ENCODE results near the gene DEPDC5.

The DEPDC5 gene

DNA sequence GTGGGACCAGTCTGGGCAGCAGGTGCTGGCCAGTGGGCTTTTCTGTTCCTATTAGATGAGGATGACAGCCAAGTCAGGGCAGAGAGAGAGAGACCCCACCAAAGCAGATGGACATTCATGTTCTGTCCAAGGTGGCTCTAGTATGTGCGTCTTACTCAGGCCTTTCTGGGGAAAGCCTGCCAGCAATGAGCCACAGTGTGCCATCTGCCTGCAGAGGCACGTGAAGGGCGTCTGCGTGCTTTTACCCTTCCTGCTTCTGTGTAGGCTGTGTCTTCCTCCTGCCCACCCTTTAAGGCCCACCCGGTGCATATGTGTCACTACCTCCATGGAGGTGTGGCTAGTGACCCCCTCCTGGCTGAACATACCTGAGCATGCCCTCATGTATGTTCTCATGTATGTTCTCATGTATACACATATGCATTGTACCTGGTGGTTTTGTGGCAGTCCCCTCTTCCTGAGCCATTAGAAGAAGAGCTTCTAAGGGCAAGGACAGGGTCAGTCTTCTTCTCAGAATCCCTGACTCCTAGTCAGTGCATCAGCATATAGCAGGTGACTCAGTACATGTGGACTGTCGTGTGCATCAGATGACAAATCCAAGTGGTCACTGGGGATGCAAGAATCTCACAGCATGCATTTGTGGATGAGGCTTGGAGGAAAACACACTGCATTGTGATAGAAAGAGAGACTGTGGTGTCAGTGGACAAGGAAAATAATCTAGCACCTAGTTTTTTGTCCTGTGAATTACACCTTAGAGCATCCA lies 100.1 kb downstream of the DEPDC5 start:
- Histone ChIP-seq H3K36me3 (ENCODE audit: control insufficient read depth in 1 of 2, insufficient read depth in 2 of 2, low read length in 2 of 2) (peaks cover 10 to 36% of the 10 kb centered on the region in 2 donors), H3K4me3 (ENCODE audit: low read depth in 1 of 2, low read length in 2 of 2) (no peak overlapping the region), H3K27me3 (ENCODE audit: low read depth, low read length) (no peaks in the 10 kb centered on the region), H3K27ac (ENCODE audit: low read length) (no peak overlapping the region), H3K4me1 (ENCODE audit: control insufficient read depth in 1 of 2, insufficient read depth in 2 of 2, low read length in 2 of 2) (no peaks in the 10 kb centered on the region), H3K9me3 (ENCODE audit: control insufficient read depth in 1 of 2, low read length in 2 of 2) (no peaks in the 10 kb centered on the region)

DNA sequence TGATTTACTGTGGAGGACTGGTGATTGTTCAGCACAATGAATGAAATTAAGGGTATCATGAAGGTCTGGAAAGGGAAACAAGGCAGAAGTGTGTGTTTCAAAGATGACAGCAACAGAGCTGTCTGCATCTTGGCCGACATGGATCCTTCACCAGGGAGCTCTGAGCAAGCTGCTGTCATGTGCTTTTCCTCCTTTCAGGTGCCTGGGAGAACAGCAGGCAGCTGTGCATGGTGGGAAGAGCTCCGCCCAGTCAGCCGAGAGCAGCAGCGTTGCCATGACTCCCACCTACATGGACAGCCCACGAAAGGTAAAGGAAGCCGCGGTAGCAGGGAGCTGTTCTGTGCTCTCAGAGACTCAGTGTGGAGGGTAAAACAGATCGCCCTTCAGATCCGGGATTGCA lies 103.4 kb downstream of the DEPDC5 start:
- Histone ChIP-seq H3K27me3 (ENCODE audit: low read depth, low read length) (no peaks in the 10 kb centered on the region), H3K36me3 (ENCODE audit: control insufficient read depth in 1 of 2, insufficient read depth in 2 of 2, low read length in 2 of 2) (peaks cover 10 to 44% of the 10 kb centered on the region in 2 donors)

DNA sequence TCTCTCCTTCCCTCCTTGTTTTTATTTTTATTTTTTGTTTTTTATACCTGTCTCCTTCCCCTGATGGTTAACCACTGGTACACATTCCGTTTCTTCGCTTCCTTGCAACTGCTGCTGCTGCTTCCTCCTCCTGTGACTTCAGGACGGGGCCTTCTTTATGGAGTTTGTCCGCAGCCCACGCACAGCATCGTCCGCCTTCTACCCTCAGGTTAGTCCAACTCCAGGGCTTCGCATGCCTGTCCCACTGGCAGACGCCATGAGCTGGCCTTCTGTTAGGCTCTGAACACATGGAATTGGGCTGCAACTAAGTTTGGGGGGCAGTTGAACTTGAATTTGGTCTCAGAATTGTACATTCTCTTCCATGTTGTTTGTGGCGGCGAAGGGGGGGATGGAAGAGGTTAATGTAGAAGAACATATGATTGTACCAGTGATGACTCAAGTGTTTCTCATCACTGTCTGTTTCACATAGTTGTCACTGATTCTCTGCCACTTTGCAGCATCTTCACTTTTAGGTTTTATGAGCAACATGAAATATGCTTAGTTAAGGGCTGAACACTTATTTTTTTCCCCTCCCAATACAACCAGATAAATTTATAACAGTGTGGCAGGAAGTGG lies 107.5 kb downstream of the DEPDC5 start:
- Histone ChIP-seq H3K27ac (ENCODE audit: low read length) (no peak overlapping the region), H3K36me3 (ENCODE audit: control insufficient read depth in 1 of 2, insufficient read depth in 2 of 2, low read length in 2 of 2) (peaks cover 10 to 27% of the 10 kb centered on the region in 2 donors), H3K9me3 (ENCODE audit: control insufficient read depth in 1 of 2, low read length in 2 of 2) (no peaks in the 10 kb centered on the region), H3K4me1 (ENCODE audit: control insufficient read depth in 1 of 2, insufficient read depth in 2 of 2, low read length in 2 of 2) (no peaks in the 10 kb centered on the region), H3K27me3 (ENCODE audit: low read depth, low read length) (no peaks in the 10 kb centered on the region), H3K4me3 (ENCODE audit: low read depth in 1 of 2, low read length in 2 of 2) (no peak overlapping the region)

More for the DNA sequence above, 103.4 kb downstream of the DEPDC5 start:
- H3K4me3 ChIP-seq (ENCODE audit: low read depth in 1 of 2, low read length in 2 of 2) = no peak overlapping the region
- no peak overlapping the region for H3K27ac ChIP-seq (ENCODE audit: low read length)
- no peaks in the 10 kb centered on the region for H3K9me3 ChIP-seq (ENCODE audit: control insufficient read depth in 1 of 2, low read length in 2 of 2)
- H3K4me1 ChIP-seq (ENCODE audit: control insufficient read depth in 1 of 2, insufficient read depth in 2 of 2, low read length in 2 of 2) = no peaks in the 10 kb centered on the region

DNA sequence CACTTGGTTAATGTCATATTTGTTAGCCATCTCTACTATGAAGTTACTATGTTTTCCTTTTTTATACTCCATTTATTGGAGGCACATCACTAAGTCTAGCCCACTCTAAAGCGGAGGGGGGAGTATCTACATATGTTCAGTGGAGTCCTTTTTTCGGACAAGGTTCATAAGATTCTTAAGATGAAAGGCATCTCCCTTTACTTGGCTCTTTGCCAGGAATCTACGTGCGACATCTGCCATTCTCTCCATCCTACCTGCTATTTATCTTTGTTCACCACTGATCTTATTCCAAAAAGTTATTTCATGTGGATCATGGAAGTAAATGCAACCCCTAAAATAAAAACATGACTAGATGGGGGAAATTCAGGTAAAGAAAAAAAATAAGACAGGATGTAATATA lies 113.1 kb downstream of the DEPDC5 start:
- peaks cover 15 to 18% of the 10 kb centered on the region in 2 donors for H3K36me3 ChIP-seq (ENCODE audit: control insufficient read depth in 1 of 2, insufficient read depth in 2 of 2, low read length in 2 of 2)

DNA sequence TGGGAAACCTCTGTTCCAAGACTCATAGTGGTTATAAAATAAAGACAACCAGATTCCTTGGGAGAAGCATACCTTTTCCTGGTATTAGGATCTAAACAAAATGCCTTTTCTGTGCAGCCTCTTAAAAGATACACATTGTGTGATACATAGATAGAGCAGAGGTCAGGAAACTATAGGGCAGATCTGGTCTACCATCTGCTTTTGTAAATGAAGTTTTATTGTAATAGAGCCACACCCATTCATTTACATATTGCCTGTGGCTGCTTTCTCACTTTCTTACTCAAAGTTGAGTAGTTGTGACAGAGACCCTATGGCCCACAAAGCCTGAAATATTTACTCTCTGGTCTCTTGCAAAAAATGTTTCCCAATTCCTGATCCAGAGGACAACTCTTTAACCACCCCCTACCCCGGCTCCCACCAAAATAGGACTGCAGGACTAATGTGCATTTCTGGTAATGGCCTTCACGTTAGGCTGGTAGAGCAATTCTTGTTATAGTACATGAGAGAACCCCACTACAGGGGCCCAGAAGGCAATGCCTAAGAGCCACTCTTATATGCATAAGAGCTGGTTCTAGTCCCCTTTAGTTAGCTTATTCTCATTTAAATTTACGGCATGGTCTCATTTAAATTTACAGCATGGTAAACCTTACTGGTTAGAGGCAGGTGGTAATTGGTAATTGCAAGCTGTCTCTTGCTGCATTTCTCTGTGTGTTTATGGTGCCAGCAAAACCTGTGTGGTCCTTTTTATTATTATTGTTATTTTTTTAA lies 113.8 kb downstream of the DEPDC5 start:
- H3K27ac ChIP-seq (ENCODE audit: low read length) = no peak overlapping the region
- no peaks in the 10 kb centered on the region for H3K4me1 ChIP-seq (ENCODE audit: control insufficient read depth in 1 of 2, insufficient read depth in 2 of 2, low read length in 2 of 2)
- H3K27me3 ChIP-seq (ENCODE audit: low read depth, low read length) = no peaks in the 10 kb centered on the region
- no peaks in the 10 kb centered on the region for H3K9me3 ChIP-seq (ENCODE audit: control insufficient read depth in 1 of 2, low read length in 2 of 2)
- no peak overlapping the region for H3K4me3 ChIP-seq (ENCODE audit: low read depth in 1 of 2, low read length in 2 of 2)
- peaks cover 15 to 19% of the 10 kb centered on the region in 2 donors for H3K36me3 ChIP-seq (ENCODE audit: control insufficient read depth in 1 of 2, insufficient read depth in 2 of 2, low read length in 2 of 2)

More for the DNA sequence above, 113.1 kb downstream of the DEPDC5 start:
- Histone ChIP-seq H3K4me3 (ENCODE audit: low read depth in 1 of 2, low read length in 2 of 2) (no peak overlapping the region), H3K27ac (ENCODE audit: low read length) (no peak overlapping the region), H3K4me1 (ENCODE audit: control insufficient read depth in 1 of 2, insufficient read depth in 2 of 2, low read length in 2 of 2) (no peaks in the 10 kb centered on the region), H3K27me3 (ENCODE audit: low read depth, low read length) (no peaks in the 10 kb centered on the region), H3K9me3 (ENCODE audit: control insufficient read depth in 1 of 2, low read length in 2 of 2) (no peaks in the 10 kb centered on the region)

DNA sequence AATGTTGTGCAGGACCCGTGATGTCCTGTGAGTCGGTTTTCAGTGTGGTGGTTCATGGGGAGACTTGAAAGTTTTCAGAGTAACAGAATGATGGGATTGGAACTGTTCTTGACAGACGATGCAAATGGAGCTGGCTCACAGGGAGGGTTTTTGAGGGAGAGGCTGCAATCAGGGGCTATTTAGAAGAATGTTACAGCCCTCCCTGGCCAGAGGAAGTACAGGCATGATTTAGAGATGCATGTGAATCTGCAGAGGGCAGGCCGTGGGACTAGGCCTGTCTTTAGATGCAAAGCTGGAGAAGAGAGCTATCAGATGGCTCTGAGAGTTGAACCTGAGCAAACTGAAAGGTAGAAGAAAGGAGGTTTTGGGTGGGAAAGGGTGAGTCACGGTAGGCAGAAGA lies 115.9 kb downstream of the DEPDC5 start:
- no peak overlapping the region for H3K27ac ChIP-seq (ENCODE audit: low read length)
- H3K4me1 ChIP-seq (ENCODE audit: control insufficient read depth in 1 of 2, insufficient read depth in 2 of 2, low read length in 2 of 2) = no peaks in the 10 kb centered on the region
- no peaks in the 10 kb centered on the region for H3K9me3 ChIP-seq (ENCODE audit: control insufficient read depth in 1 of 2, low read length in 2 of 2)
- H3K27me3 ChIP-seq (ENCODE audit: low read depth, low read length) = no peaks in the 10 kb centered on the region
- H3K36me3 ChIP-seq (ENCODE audit: control insufficient read depth in 1 of 2, insufficient read depth in 2 of 2, low read length in 2 of 2) = peaks cover 19 to 30% of the 10 kb centered on the region in 2 donors
- no peak overlapping the region for H3K4me3 ChIP-seq (ENCODE audit: low read depth in 1 of 2, low read length in 2 of 2)

DNA sequence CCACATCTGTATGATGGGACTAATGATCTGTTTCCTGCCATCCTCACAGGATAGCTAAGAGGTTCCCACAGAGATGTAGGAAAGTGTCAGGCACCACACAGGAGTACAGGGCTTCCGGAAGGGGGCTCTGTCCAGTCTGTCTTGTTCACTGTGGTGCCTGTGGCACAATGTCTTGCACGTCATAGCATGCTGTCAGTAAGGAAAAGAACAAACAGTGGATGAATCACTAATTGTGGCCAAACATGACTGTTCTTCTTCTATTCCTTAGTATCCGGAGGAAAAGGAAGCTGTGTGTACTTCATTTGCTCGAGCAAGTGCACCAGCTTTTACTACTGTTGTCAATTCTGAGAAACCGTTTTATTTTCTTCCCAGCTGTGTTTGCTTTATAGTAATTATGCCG lies 117.1 kb downstream of the DEPDC5 start:
- Histone ChIP-seq H3K27me3 (ENCODE audit: low read depth, low read length) (no peaks in the 10 kb centered on the region), H3K27ac (ENCODE audit: low read length) (no peak overlapping the region), H3K4me3 (ENCODE audit: low read depth in 1 of 2, low read length in 2 of 2) (no peak overlapping the region)

DNA sequence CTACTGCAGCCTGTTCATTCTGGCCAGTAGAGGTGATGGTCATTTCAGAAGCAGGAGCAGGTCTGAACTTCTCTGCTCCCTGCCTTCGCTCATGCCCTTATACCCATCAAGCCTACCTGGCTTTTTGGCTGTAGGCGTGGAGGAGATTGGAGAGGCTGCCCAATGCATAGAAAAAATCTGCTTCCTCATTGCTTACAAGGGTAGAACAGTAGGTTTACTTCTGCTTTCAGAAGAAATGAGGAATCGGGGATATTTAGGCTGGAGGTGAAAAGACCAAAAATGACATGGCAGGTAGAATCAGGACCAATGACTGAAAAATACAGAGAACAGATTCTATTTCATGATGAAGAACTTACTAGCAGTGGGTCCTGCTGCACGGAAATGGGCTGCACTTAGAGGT lies 117.7 kb downstream of the DEPDC5 start:
- H3K27me3 ChIP-seq (ENCODE audit: low read depth, low read length) = no peaks in the 10 kb centered on the region
- peaks cover 23 to 38% of the 10 kb centered on the region in 2 donors for H3K36me3 ChIP-seq (ENCODE audit: control insufficient read depth in 1 of 2, insufficient read depth in 2 of 2, low read length in 2 of 2)
- no peaks in the 10 kb centered on the region for H3K4me1 ChIP-seq (ENCODE audit: control insufficient read depth in 1 of 2, insufficient read depth in 2 of 2, low read length in 2 of 2)
- H3K4me3 ChIP-seq (ENCODE audit: low read depth in 1 of 2, low read length in 2 of 2) = no peak overlapping the region
- no peak overlapping the region for H3K27ac ChIP-seq (ENCODE audit: low read length)
- no peaks in the 10 kb centered on the region for H3K9me3 ChIP-seq (ENCODE audit: control insufficient read depth in 1 of 2, low read length in 2 of 2)

More for the DNA sequence above, 117.1 kb downstream of the DEPDC5 start:
- no peaks in the 10 kb centered on the region for H3K4me1 ChIP-seq (ENCODE audit: control insufficient read depth in 1 of 2, insufficient read depth in 2 of 2, low read length in 2 of 2)
- no peaks in the 10 kb centered on the region for H3K9me3 ChIP-seq (ENCODE audit: control insufficient read depth in 1 of 2, low read length in 2 of 2)
- peaks cover 19 to 33% of the 10 kb centered on the region in 2 donors for H3K36me3 ChIP-seq (ENCODE audit: control insufficient read depth in 1 of 2, insufficient read depth in 2 of 2, low read length in 2 of 2)

DNA sequence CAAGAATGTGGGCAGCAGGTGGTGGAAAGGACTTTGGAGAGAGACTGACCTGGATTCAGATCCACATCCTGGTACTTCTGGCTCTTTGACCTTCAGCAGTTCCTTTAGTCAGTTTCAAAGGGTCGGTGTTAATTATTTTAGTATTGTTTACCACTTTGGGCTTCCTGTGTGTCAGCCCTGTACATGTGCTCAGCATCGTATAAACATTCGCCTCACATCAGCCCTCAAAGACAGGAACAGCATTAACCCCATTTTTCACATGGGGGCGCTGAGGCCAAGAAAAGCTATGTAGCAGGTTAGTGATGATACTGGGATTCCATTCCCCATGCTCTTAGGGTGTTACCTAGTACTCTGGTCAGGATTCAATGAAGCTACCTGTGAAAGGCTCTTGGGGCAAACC lies 118.4 kb downstream of the DEPDC5 start:
- no peak overlapping the region for H3K4me3 ChIP-seq (ENCODE audit: low read depth in 1 of 2, low read length in 2 of 2)
- H3K9me3 ChIP-seq (ENCODE audit: control insufficient read depth in 1 of 2, low read length in 2 of 2) = no peaks in the 10 kb centered on the region
- no peaks in the 10 kb centered on the region for H3K27me3 ChIP-seq (ENCODE audit: low read depth, low read length)
- H3K36me3 ChIP-seq (ENCODE audit: control insufficient read depth in 1 of 2, insufficient read depth in 2 of 2, low read length in 2 of 2) = peaks cover 23 to 42% of the 10 kb centered on the region in 2 donors
- no peaks in the 10 kb centered on the region for H3K4me1 ChIP-seq (ENCODE audit: control insufficient read depth in 1 of 2, insufficient read depth in 2 of 2, low read length in 2 of 2)
- H3K27ac ChIP-seq (ENCODE audit: low read length) = no peak overlapping the region

DNA sequence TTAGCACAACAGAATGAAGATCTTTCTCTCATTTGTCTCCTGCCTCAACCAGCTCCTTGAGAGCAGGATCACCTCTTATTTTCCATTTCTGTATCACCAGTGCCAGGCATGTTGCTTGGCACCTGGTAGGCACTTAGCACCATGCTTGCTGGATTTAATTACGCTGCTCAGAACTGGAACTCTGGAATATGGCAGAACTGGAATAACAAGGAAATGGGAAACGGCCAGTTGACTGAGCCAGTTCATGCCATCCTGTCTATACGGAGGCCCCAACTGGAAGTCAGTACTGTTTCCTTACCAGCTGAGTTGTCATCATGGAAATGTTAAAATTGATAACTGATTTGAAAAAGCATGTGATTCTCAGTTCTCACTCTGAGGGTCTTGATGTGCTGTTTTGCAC lies 121.0 kb downstream of the DEPDC5 start:
- Histone ChIP-seq H3K9me3 (ENCODE audit: control insufficient read depth in 1 of 2, low read length in 2 of 2) (no peaks in the 10 kb centered on the region), H3K4me1 (ENCODE audit: control insufficient read depth in 1 of 2, insufficient read depth in 2 of 2, low read length in 2 of 2) (no peaks in the 10 kb centered on the region), H3K27ac (ENCODE audit: low read length) (no peak overlapping the region), H3K27me3 (ENCODE audit: low read depth, low read length) (no peaks in the 10 kb centered on the region), H3K4me3 (ENCODE audit: low read depth in 1 of 2, low read length in 2 of 2) (no peak overlapping the region), H3K36me3 (ENCODE audit: control insufficient read depth in 1 of 2, insufficient read depth in 2 of 2, low read length in 2 of 2) (peaks cover 23 to 53% of the 10 kb centered on the region in 2 donors)

DNA sequence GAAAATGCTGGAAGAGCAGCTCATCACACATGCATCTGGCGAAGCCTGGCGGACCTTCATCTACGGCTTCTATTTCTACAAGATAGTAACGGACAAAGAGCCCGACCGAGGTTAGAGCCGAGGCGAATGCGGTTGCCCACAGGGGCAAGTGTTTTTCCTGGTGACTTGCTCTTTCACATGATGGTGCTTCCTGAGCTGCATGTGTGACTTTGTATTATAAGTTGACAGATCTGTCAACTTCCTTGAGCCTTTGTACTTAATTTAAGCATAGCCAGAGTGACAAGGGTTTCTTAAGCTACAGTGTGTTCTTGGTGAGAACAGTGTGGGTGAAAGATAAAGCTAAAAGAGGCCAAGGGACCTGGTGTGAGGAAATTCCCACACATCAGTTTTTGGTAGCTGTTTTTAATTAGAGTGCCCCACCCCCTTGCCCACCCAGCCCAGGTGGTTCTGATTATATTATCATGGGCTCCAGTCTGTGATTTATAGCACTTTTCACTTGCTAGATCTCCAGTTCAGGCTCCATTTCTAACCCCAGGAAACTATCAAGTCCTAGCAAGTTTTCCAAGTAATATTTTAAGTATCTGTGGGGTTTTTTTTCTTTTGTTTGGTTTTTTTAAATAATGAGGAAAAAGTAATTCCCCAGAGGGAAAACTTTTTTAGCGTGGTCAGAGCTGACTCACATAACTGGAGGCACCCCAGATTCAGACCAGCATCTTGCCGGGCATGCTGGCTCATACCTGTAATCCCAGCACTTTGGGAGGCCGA lies 122.5 kb downstream of the DEPDC5 start:
- no peak overlapping the region for H3K4me3 ChIP-seq (ENCODE audit: low read depth in 1 of 2, low read length in 2 of 2)

More for the DNA sequence above, 122.5 kb downstream of the DEPDC5 start:
- H3K36me3 ChIP-seq (ENCODE audit: control insufficient read depth in 1 of 2, insufficient read depth in 2 of 2, low read length in 2 of 2) = peaks cover 10 to 51% of the 10 kb centered on the region in 2 donors
- no peak overlapping the region for H3K27ac ChIP-seq (ENCODE audit: low read length)
- no peaks in the 10 kb centered on the region for H3K4me1 ChIP-seq (ENCODE audit: control insufficient read depth in 1 of 2, insufficient read depth in 2 of 2, low read length in 2 of 2)
- no peaks in the 10 kb centered on the region for H3K27me3 ChIP-seq (ENCODE audit: low read depth, low read length)
- no peaks in the 10 kb centered on the region for H3K9me3 ChIP-seq (ENCODE audit: control insufficient read depth in 1 of 2, low read length in 2 of 2)
